ENCODE measurements around the gene SIM1. TPM values are rescaled to one million over a fixed set of nuclear protein-coding genes. Genes with fewer than 3 reads are reported as not detected.

Gene SIM1
- total RNA-seq, 4 donors from 2014 or later, result 0.18 to 0.72 (median 0.42) TPM

- Histone ChIP-seq H3K4me1 (no peaks in the 10 kb centered on the region), H3K9me3 (no peaks in the 10 kb centered on the region), H3K36me3 (no peaks in the 10 kb centered on the region), H3K27ac (no peak overlapping the region), H3K27me3 (peaks cover 80% of the 10 kb centered on the region), H3K4me3 (no peak overlapping the region)
- TF ChIP-seq POLR2A (IDR thresholded peaks at IDR 0.05) (no peak), CTCF (IDR thresholded peaks at IDR 0.05) (no peak), POLR2AphosphoS5 (IDR thresholded peaks at IDR 0.05) (no peak), EP300 (IDR thresholded peaks at IDR 0.05) (no peak)
- no peak for DNase-seq (ENCODE audit: low spot score in 2 of 2)
- WGBS, result 65% methylated on average over 5 of the region's 5 CpGs
These were observed 5.8 kb upstream of the SIM1 start for GRCh38 chr6:100470422-100471120.

- H3K36me3 ChIP-seq, result no peaks in the 10 kb centered on the region
- TF ChIP-seq EP300 (IDR thresholded peaks at IDR 0.05), result no peak
- TF ChIP-seq POLR2A (IDR thresholded peaks at IDR 0.05), result no peak
- TF ChIP-seq CTCF (IDR thresholded peaks at IDR 0.05), result no peak
- TF ChIP-seq POLR2AphosphoS5 (IDR thresholded peaks at IDR 0.05), result no peak
- H3K4me1 ChIP-seq, result peaks cover 12% of the 10 kb centered on the region
- no peak overlapping the region for H3K27ac ChIP-seq
- H3K27me3 ChIP-seq, result peaks cover 91% of the 10 kb centered on the region
- no peaks in the 10 kb centered on the region for H3K9me3 ChIP-seq
- no peak for DNase-seq (ENCODE audit: low spot score in 2 of 2)
- H3K4me3 ChIP-seq, result no peak overlapping the region
- 36% methylated on average over 22 of the region's 44 CpGs for WGBS
These were observed 4.6 kb upstream of the SIM1 start for GRCh38 chr6:100469101-100469859.

- DNase-seq (ENCODE audit: low spot score in 2 of 2), result no peak
- WGBS, result 43% methylated on average over 6 of the region's 6 CpGs
- H3K9me3 ChIP-seq, result no peaks in the 10 kb centered on the region
- H3K4me3 ChIP-seq, result no peak overlapping the region
- peaks cover 93% of the 10 kb centered on the region for H3K27me3 ChIP-seq
- peaks cover 16% of the 10 kb centered on the region for H3K4me1 ChIP-seq
- TF ChIP-seq CTCF (IDR thresholded peaks at IDR 0.05) (no peak), POLR2AphosphoS5 (IDR thresholded peaks at IDR 0.05) (no peak), POLR2A (IDR thresholded peaks at IDR 0.05) (no peak), EP300 (IDR thresholded peaks at IDR 0.05) (no peak)
- no peaks in the 10 kb centered on the region for H3K36me3 ChIP-seq
- H3K27ac ChIP-seq, result no peak overlapping the region
These were observed 3.4 kb upstream of the SIM1 start for GRCh38 chr6:100468016-100468622.

GRCh38 chr6:100467129-100468015, 2.7 kb upstream of the SIM1 start:
- DNase-seq (ENCODE audit: low spot score in 2 of 2), result no peak
- peaks cover 94% of the 10 kb centered on the region for H3K27me3 ChIP-seq
- no peak for TF ChIP-seq POLR2A (IDR thresholded peaks at IDR 0.05)
- no peak for TF ChIP-seq CTCF (IDR thresholded peaks at IDR 0.05)
- TF ChIP-seq POLR2AphosphoS5 (IDR thresholded peaks at IDR 0.05), result no peak
- TF ChIP-seq EP300 (IDR thresholded peaks at IDR 0.05), result no peak

More at GRCh38 chr6:100467129-100468015, 2.7 kb upstream of the SIM1 start:
- no peaks in the 10 kb centered on the region for H3K36me3 ChIP-seq
- peaks cover 16% of the 10 kb centered on the region for H3K4me1 ChIP-seq
- H3K9me3 ChIP-seq, result no peaks in the 10 kb centered on the region
- 17% methylated on average over 45 of the region's 49 CpGs for WGBS
- no peak overlapping the region for H3K4me3 ChIP-seq
- H3K27ac ChIP-seq, result no peak overlapping the region
